HUES6 (cell line): Measurements from ENCODE around the gene ACVR2B.

Experiments used
- H3K27ac ChIP-seq: 2 replicates; pipeline ENCODE4 v1.7.0; 2013; ENCODE audit warnings: low read depth, mild to moderate bottlenecking, low read length, inconsistent platforms
- H3K27me3 ChIP-seq: 2 replicates; pipeline ENCODE4 v1.6.1; 2013; ENCODE audit warnings: low read length; ENCODE audit not compliant: control insufficient read depth, insufficient read depth
- H3K36me3 ChIP-seq: 2 replicates; pipeline ENCODE4 v1.6.1; 2013; ENCODE audit warnings: low read length; ENCODE audit not compliant: control insufficient read depth, insufficient read depth
- H3K4me1 ChIP-seq: 2 replicates; pipeline ENCODE4 v1.6.1; 2013; ENCODE audit warnings: low read length; ENCODE audit not compliant: control insufficient read depth, insufficient read depth
- H3K4me3 ChIP-seq: 2 replicates; pipeline ENCODE4 v1.5.1; 2013; ENCODE audit warnings: low read depth, low read length
- H3K9ac ChIP-seq: one replicate; pipeline ENCODE4 v1.6.1; 2013; ENCODE audit warnings: mild to moderate bottlenecking, low read length
- H3K9me3 ChIP-seq: 2 replicates; pipeline ENCODE4 v1.6.1; 2013; ENCODE audit warnings: low read depth, low read length; ENCODE audit not compliant: control insufficient read depth, insufficient read depth

ACVR2B gene

DNA sequence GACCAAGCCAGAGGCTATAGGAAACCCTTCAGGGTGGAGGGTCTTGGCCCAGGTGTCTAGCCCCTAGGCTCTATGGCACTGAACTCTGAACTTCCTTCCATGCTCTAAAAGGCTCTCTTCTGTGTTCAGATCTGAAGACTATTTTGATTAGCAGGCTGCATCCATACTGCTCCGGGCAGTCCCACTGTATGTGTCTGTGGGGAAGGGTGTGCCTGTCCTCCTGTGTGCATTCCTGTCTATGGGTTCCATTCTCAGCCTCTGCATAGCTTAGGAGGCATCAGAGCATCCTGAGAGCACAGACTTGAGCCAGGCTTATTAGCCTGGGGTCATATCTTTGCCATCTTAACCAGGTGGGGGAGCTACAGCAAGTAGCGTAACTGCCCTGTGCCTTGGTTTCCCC lies 80.5 kb downstream of the ACVR2B start:
- Histone ChIP-seq H3K4me3 (no peak overlapping the region), H3K36me3 (no peaks in the 10 kb centered on the region), H3K4me1 (peaks cover 25% of the 10 kb centered on the region), H3K27ac (no peak overlapping the region), H3K9ac (no peak overlapping the region), H3K27me3 (no peaks in the 10 kb centered on the region), H3K9me3 (no peaks in the 10 kb centered on the region)

DNA sequence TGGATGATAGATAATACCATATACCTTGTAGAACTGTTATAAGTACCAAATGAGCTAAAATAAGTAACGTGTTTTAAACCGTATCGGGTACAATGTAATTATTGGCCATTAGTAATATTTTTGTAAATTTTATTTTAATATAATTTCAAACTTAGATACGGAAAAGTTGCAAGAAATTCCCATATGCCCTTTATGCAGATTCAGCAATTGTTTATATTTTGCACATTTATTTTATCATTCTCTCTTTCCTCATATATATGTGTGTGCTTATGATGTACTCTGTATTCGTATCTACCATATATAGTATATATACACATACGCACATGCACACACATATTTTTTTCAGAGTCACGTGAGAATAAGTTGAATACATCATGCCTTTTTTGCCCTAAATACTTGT lies 80.9 kb downstream of the ACVR2B start:
- Histone ChIP-seq H3K9me3 (no peaks in the 10 kb centered on the region), H3K4me1 (peaks cover 25% of the 10 kb centered on the region), H3K9ac (no peak overlapping the region), H3K4me3 (no peak overlapping the region), H3K27ac (no peak overlapping the region), H3K36me3 (no peaks in the 10 kb centered on the region), H3K27me3 (no peaks in the 10 kb centered on the region)

- Histone ChIP-seq H3K9ac (no peak overlapping the region), H3K36me3 (no peaks in the 10 kb centered on the region), H3K27ac (no peak overlapping the region), H3K4me3 (no peak overlapping the region), H3K9me3 (no peaks in the 10 kb centered on the region), H3K27me3 (no peaks in the 10 kb centered on the region), H3K4me1 (peaks cover 25% of the 10 kb centered on the region)
Measured at GRCh38 chr3:38536671-38537070, 83.0 kb downstream of the ACVR2B start.

- H3K9me3 ChIP-seq, result no peaks in the 10 kb centered on the region
- H3K27ac ChIP-seq, result no peak overlapping the region
- no peaks in the 10 kb centered on the region for H3K36me3 ChIP-seq
- H3K4me1 ChIP-seq, result peaks cover 13% of the 10 kb centered on the region
- H3K4me3 ChIP-seq, result no peak overlapping the region
- H3K27me3 ChIP-seq, result no peaks in the 10 kb centered on the region
- no peak overlapping the region for H3K9ac ChIP-seq
Measured at GRCh38 chr3:38538773-38539353, 85.2 kb downstream of the ACVR2B start.

DNA sequence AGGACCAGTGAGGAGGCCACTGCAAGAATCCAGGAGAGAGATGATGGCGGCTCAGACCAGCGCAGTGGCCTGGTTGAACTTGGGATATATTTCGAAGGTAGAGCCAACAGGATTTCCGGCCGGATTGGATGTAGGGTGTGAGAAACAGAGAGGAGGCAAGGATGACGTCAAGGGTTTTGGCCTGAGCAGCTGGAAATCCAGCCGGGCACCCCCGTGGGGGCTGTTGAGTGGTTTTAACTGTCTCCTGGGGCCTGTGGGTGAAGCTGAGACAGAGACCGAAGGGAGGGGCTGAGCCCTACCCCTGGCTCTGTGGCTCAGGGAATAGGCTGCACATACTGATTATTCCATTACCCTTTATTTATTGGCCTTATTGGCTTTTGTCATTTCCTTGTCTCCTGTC lies 88.1 kb downstream of the ACVR2B start:
- H3K9ac ChIP-seq, result no peak overlapping the region
- no peaks in the 10 kb centered on the region for H3K27me3 ChIP-seq
- H3K4me1 ChIP-seq, result peaks cover 7% of the 10 kb centered on the region; the same call in 1 of the 2 replicates

More for the DNA sequence above, 88.1 kb downstream of the ACVR2B start:
- H3K36me3 ChIP-seq, result no peaks in the 10 kb centered on the region
- no peak overlapping the region for H3K4me3 ChIP-seq
- no peak overlapping the region for H3K27ac ChIP-seq
- H3K9me3 ChIP-seq, result no peaks in the 10 kb centered on the region
